ENCODE data around the gene PANK1. TPM values are rescaled to one million over a fixed set of nuclear protein-coding genes. Genes with fewer than 3 reads are reported as not detected.

The PANK1 gene
- total RNA-seq, 1 donor from 2014 or later, result 1.8 TPM

GRCh38 chr10:89637113-89637512 is 7.9 kb downstream of the PANK1 start:
- no peak for DNase-seq
- POLR2A ChIA-PET, result no interaction called here
- H3K4me3 Mint-ChIP-seq, result no peak overlapping the region
- H3K9me3 Mint-ChIP-seq, result no peaks in the 10 kb centered on the region
- no peaks in the 10 kb centered on the region for H3K27me3 Mint-ChIP-seq
- no peak for TF ChIP-seq CTCF (IDR thresholded peaks at IDR 0.05)
- CTCF ChIA-PET, result no interaction called here
- H3K4me1 Mint-ChIP-seq, result no peaks in the 10 kb centered on the region
- no peak for ATAC-seq (ENCODE audit: low read depth)
- no peak overlapping the region for H3K27ac Mint-ChIP-seq
- intact Hi-C loops (cut with micrococcal nuclease), result loop anchor here (10.0 kb wide), 1 partner anchor 62 kb away; no protein-coding TSS in a partner anchor
- peaks cover 2% of the 10 kb centered on the region for H3K36me3 Mint-ChIP-seq (ENCODE audit: low read depth)

- H3K27me3 Mint-ChIP-seq, result no peaks in the 10 kb centered on the region
- H3K4me1 Mint-ChIP-seq, result no peaks in the 10 kb centered on the region
- no peak overlapping the region for H3K4me3 Mint-ChIP-seq
- TF ChIP-seq CTCF (IDR thresholded peaks at IDR 0.05), result no peak
- no peak for ATAC-seq (ENCODE audit: low read depth)
- no peak for DNase-seq
- no peak overlapping the region for H3K27ac Mint-ChIP-seq
- intact Hi-C loops (cut with micrococcal nuclease), result loop anchor here (10.0 kb wide), 1 partner anchor 60 kb away; no protein-coding TSS in a partner anchor
- ChIA-PET POLR2A (no interaction called here), CTCF (no interaction called here)
- peaks cover 2% of the 10 kb centered on the region for H3K36me3 Mint-ChIP-seq (ENCODE audit: low read depth)
- no peaks in the 10 kb centered on the region for H3K9me3 Mint-ChIP-seq
Observed at GRCh38 chr10:89634637-89635036, 10.4 kb downstream of the PANK1 start.

- DNase-seq (no peak), ATAC-seq (ENCODE audit: low read depth) (no peak)
- H3K4me1 Mint-ChIP-seq, result no peaks in the 10 kb centered on the region
- H3K9me3 Mint-ChIP-seq, result no peaks in the 10 kb centered on the region
- CTCF ChIA-PET, result no interaction called here
- no peak overlapping the region for H3K27ac Mint-ChIP-seq
- intact Hi-C loops (cut with micrococcal nuclease), result loop anchor here (10.0 kb wide), 1 partner anchor 59 kb away; no protein-coding TSS in a partner anchor
- no peaks in the 10 kb centered on the region for H3K27me3 Mint-ChIP-seq
- no peak overlapping the region for H3K4me3 Mint-ChIP-seq
- no peak for TF ChIP-seq CTCF (IDR thresholded peaks at IDR 0.05)
- H3K36me3 Mint-ChIP-seq (ENCODE audit: low read depth), result peaks cover 2% of the 10 kb centered on the region
- POLR2A ChIA-PET, result no interaction called here
Observed at GRCh38 chr10:89633484-89633883, 11.6 kb downstream of the PANK1 start.

- Mint-ChIP-seq H3K27ac (no peak overlapping the region), H3K27me3 (no peaks in the 10 kb centered on the region), H3K4me3 (no peak overlapping the region), H3K36me3 (ENCODE audit: low read depth) (peaks cover 2% of the 10 kb centered on the region), H3K9me3 (no peaks in the 10 kb centered on the region), H3K4me1 (no peaks in the 10 kb centered on the region)
- ATAC-seq (ENCODE audit: low read depth) (no peak), DNase-seq (no peak)
- ChIA-PET POLR2A (no interaction called here), CTCF (no interaction called here)
- TF ChIP-seq CTCF (IDR thresholded peaks at IDR 0.05), result no peak
- intact Hi-C loops (cut with micrococcal nuclease), result loop anchor here (10.0 kb wide), 1 partner anchor 58 kb away; no protein-coding TSS in a partner anchor
Observed at GRCh38 chr10:89632824-89633223, 12.2 kb downstream of the PANK1 start.

GRCh38 chr10:89627830-89628229 is 17.2 kb downstream of the PANK1 start:
- intact Hi-C loops (cut with micrococcal nuclease), result no loop called here
- H3K4me1 Mint-ChIP-seq, result peaks cover 6% of the 10 kb centered on the region
- no peak overlapping the region for H3K4me3 Mint-ChIP-seq
- no peaks in the 10 kb centered on the region for H3K36me3 Mint-ChIP-seq (ENCODE audit: low read depth)
- ChIA-PET CTCF (no interaction called here), POLR2A (no interaction called here)
- H3K9me3 Mint-ChIP-seq, result no peaks in the 10 kb centered on the region
- ATAC-seq (ENCODE audit: low read depth) (no peak), DNase-seq (no peak)
- H3K27ac Mint-ChIP-seq, result no peak overlapping the region
- TF ChIP-seq CTCF (IDR thresholded peaks at IDR 0.05), result no peak
- H3K27me3 Mint-ChIP-seq, result no peaks in the 10 kb centered on the region
